ENCODE results near the gene RPUSD2. TPM values are rescaled to one million over a fixed set of nuclear protein-coding genes. Genes with fewer than 3 reads are reported as not detected.
"Not testable (repeated sequence)": the region's sequence is repeated elsewhere in the genome, so short reads cannot be mapped to it uniquely, and the experiment has no call there.

RPUSD2 gene
- total and polyA plus RNA-seq, 8 donors, result 5.6 to 12.1 (median 7.5) TPM; not detected in 2

- Histone ChIP-seq H3K4me3 (no peak overlapping the region), H3K36me3 (peaks cover 4 to 17% (median 12%) of the 10 kb centered on the region in 4 donors), H3K27ac (no peak overlapping the region), H3K9me3 (no peaks in the 10 kb centered on the region), H3K27me3 (no peaks in the 10 kb centered on the region), H3K4me1 (peaks cover 0 to 6% (median 3%) of the 10 kb centered on the region in 4 donors)
- intact Hi-C loops (cut with DNase I; ENCODE audit: low total_unique reads), result no loop called here
- 54 to 77% (median 63%) methylated on average over 4 of the region's 4 CpGs for WGBS, 5 donors
- TF ChIP-seq POLR2A (IDR thresholded peaks at IDR 0.05), result no peak
- TF ChIP-seq POLR2AphosphoS5 (IDR thresholded peaks at IDR 0.05), result no peak
- no peak for TF ChIP-seq EP300 (IDR thresholded peaks at IDR 0.05)
- no peak for TF ChIP-seq CTCF (IDR thresholded peaks at IDR 0.05)
- no peak for DNase-seq
Measured at GRCh38 chr15:40578892-40579291, 9.8 kb downstream of the RPUSD2 start.

GRCh38 chr15:40581796-40582195 is 12.7 kb downstream of the RPUSD2 start:
- WGBS, 5 donors, result 47 to 98% (median 70%) methylated on average over 2 of the region's 2 CpGs
- H3K4me3 ChIP-seq; H3K36me3 ChIP-seq; H3K4me1 ChIP-seq; intact Hi-C loops (cut with DNase I; ENCODE audit: low total_unique reads); H3K27ac ChIP-seq; H3K9me3 ChIP-seq; H3K27me3 ChIP-seq; DNase-seq: not testable (repeated sequence)

GRCh38 chr15:40582726-40583246 is 13.7 kb downstream of the RPUSD2 start:
- no peak for TF ChIP-seq POLR2AphosphoS5 (IDR thresholded peaks at IDR 0.05)
- TF ChIP-seq CTCF (IDR thresholded peaks at IDR 0.05), result no peak
- no peak for TF ChIP-seq POLR2A (IDR thresholded peaks at IDR 0.05)
- TF ChIP-seq EP300 (IDR thresholded peaks at IDR 0.05), result no peak
- no peaks in the 10 kb centered on the region for H3K36me3 ChIP-seq
- peak overlapping the region in 1 of 5 donors; percentile 51 for H3K27ac ChIP-seq
- no peaks in the 10 kb centered on the region for H3K27me3 ChIP-seq
- peaks cover 0 to 6% (median 3%) of the 10 kb centered on the region in 4 donors for H3K4me1 ChIP-seq
- DNase-seq, result no peak
- H3K4me3 ChIP-seq, result peak overlapping the region; percentile 28 to 39 (median 36)
- H3K9me3 ChIP-seq, result no peaks in the 10 kb centered on the region
- 57 to 78% (median 66%) methylated on average over 8 of the region's 8 CpGs for WGBS, 5 donors
- intact Hi-C loops (cut with DNase I; ENCODE audit: low total_unique reads), result no loop called here

- 39 to 46% (median 42%) methylated on average over 2 of the region's 2 CpGs for WGBS, 5 donors
- no peak for DNase-seq
- Histone ChIP-seq H3K36me3 (no peaks in the 10 kb centered on the region), H3K27me3 (no peaks in the 10 kb centered on the region), H3K4me3 (no peak overlapping the region), H3K27ac (no peak overlapping the region), H3K9me3 (no peaks in the 10 kb centered on the region), H3K4me1 (peaks cover 0 to 6% (median 3%) of the 10 kb centered on the region in 4 donors)
- TF ChIP-seq POLR2A (IDR thresholded peaks at IDR 0.05) (no peak), EP300 (IDR thresholded peaks at IDR 0.05) (no peak), CTCF (IDR thresholded peaks at IDR 0.05) (no peak), POLR2AphosphoS5 (IDR thresholded peaks at IDR 0.05) (no peak)
- intact Hi-C loops (cut with DNase I; ENCODE audit: low total_unique reads), result no loop called here
Measured at GRCh38 chr15:40584191-40584590, 15.1 kb downstream of the RPUSD2 start.

- intact Hi-C loops (cut with DNase I; ENCODE audit: low total_unique reads), result no loop called here
- Histone ChIP-seq H3K4me1 (peaks cover 8 to 36% (median 22%) of the 10 kb centered on the region in 4 donors), H3K4me3 (peak overlapping the region; percentile 3 to 38 (median 24)), H3K27me3 (peaks cover 0 to 3% (median 0%) of the 10 kb centered on the region in 3 donors), H3K9me3 (no peaks in the 10 kb centered on the region), H3K36me3 (no peaks in the 10 kb centered on the region), H3K27ac (peak overlapping the region; percentile 41 to 72 (median 64))
- WGBS, 5 donors, result 19 to 53% (median 44%) methylated on average over 12 of the region's 12 CpGs
- DNase-seq, result peak; percentile 41 to 43
- no peak for TF ChIP-seq CTCF (IDR thresholded peaks at IDR 0.05)
- no peak for TF ChIP-seq POLR2AphosphoS5 (IDR thresholded peaks at IDR 0.05)
- TF ChIP-seq EP300 (IDR thresholded peaks at IDR 0.05), result no peak
- no peak for TF ChIP-seq POLR2A (IDR thresholded peaks at IDR 0.05)
Measured at GRCh38 chr15:40590667-40591050, 21.6 kb downstream of the RPUSD2 start.
